Lung (tissue), 12 donors: Measurements from ENCODE around the gene DHRSX. TPM values are rescaled to one million over a fixed set of nuclear protein-coding genes. Genes with fewer than 3 reads are reported as not detected.
"Not testable (repeated sequence)": the region's sequence is repeated elsewhere in the genome, so short reads cannot be mapped to it uniquely, and the experiment has no call there.

Experiments used
- ATAC-seq: fragments of 200-7000 bp; cut with Tn5 transposase; one replicate; pipeline ENCODE4 v1.9.1; 2020; ENCODE audit warnings: moderate number of reproducible peaks; ENCODE audit not compliant: insufficient read depth, low FRiP score
- DNase-seq, 3 donors: peaks; one replicate each; pipeline ENCODE4 v3.0.0-alpha.2; 2013 to 2017
- H3K27ac ChIP-seq, 2 donors: one replicate each; pipeline ENCODE4 v1.5.1; 2013; ENCODE audit warnings: mild to moderate bottlenecking in 2 of 2, moderate library complexity in 2 of 2, control low read depth in 1 of 2, inconsistent platforms in 1 of 2, low read depth in 1 of 2, low read length in 1 of 2
- H3K27me3 ChIP-seq, 3 donors: one replicate each; pipeline ENCODE4 v1.5.1; 2013; ENCODE audit warnings: low read length in 2 of 3; ENCODE audit not compliant: control insufficient read depth in 3 of 3, insufficient read depth in 3 of 3
- H3K36me3 ChIP-seq, 4 donors: one replicate each; pipeline ENCODE4 v1.5.1; 2013; ENCODE audit warnings: low read length in 4 of 4, mild to moderate bottlenecking in 1 of 4, moderate library complexity in 1 of 4; ENCODE audit not compliant: control insufficient read depth in 4 of 4, insufficient read depth in 4 of 4
- H3K4me1 ChIP-seq, 5 donors: one replicate each; pipeline ENCODE4 v1.5.1; 2013; ENCODE audit warnings: low read length in 5 of 5, mild to moderate bottlenecking in 2 of 5, moderate library complexity in 1 of 5; ENCODE audit not compliant: control insufficient read depth in 5 of 5, insufficient read depth in 5 of 5
- H3K4me3 ChIP-seq: one replicate; pipeline ENCODE4 v1.5.1; 2013; ENCODE audit warnings: mild to moderate bottlenecking, control low read depth, moderate library complexity
- H3K9ac ChIP-seq, 2 donors: one replicate each; pipeline ENCODE4 v1.5.1; 2013; ENCODE audit warnings: low read length in 2 of 2, control low read depth in 1 of 2; ENCODE audit not compliant: insufficient read depth in 1 of 2
- H3K9me3 ChIP-seq, 4 donors: one replicate each; pipeline ENCODE4 v1.5.1; 2013; ENCODE audit warnings: low read length in 3 of 4, mild to moderate bottlenecking in 1 of 4, moderate library complexity in 1 of 4; ENCODE audit not compliant: control insufficient read depth in 4 of 4, insufficient read depth in 3 of 4
- WGBS, 2 donors: extraction: QIAGEN DNeasy Blood & Tissue Kit; methylation state at CpG; one replicate each; pipeline ENCODE4 v1.1.7; 2013; 5-methylcytosine and 5-hydroxymethylcytosine counted together
- polyA plus RNA-seq, 2 donors: library from polyadenylated mRNA; stranded (reverse); fragments of 200-250 nt; gene quantifications; one replicate each; pipeline ENCODE4 v1.2.1, GENCODE V29; 2013
- total RNA-seq, 2 donors: library from RNA; depleted of rRNA in 1 of 2; stranded (reverse); fragments of >200 nt in 1 of 2; gene quantifications; one replicate each; pipeline ENCODE4 v1.2.1, GENCODE V29; 2014 to 2021
- TF ChIP-seq, protein P1 (sequence below): IDR thresholded peaks from 2 replicates; pipeline ENCODE4 v1.5.1; 2012; ENCODE audit warnings: mild to moderate bottlenecking; ENCODE audit errors: control extremely low read depth, extremely low read depth
- donor health status: control.
- donor health status: control.
- donor health status: Bipolar disorder and iron deficiency.
- donor health status: healthy.
- donor health status: DM: yes; HTN: yes; CAD: no.

The DHRSX gene
- total and polyA plus RNA-seq, 4 donors, result 7.0 to 26.3 (median 18.9) TPM

- no peaks in the 10 kb centered on the region for H3K27me3 ChIP-seq
- H3K9ac ChIP-seq, result no peak overlapping the region
- H3K4me1 ChIP-seq, result no peaks in the 10 kb centered on the region
- 80 to 84% methylated on average over 1 of the region's 1 CpG for WGBS, 2 donors
- no peak for DNase-seq
- H3K9me3 ChIP-seq, result peaks cover 0 to 5% (median under 1%) of the 10 kb centered on the region in 4 donors
- TF ChIP-seq, protein P1, sequence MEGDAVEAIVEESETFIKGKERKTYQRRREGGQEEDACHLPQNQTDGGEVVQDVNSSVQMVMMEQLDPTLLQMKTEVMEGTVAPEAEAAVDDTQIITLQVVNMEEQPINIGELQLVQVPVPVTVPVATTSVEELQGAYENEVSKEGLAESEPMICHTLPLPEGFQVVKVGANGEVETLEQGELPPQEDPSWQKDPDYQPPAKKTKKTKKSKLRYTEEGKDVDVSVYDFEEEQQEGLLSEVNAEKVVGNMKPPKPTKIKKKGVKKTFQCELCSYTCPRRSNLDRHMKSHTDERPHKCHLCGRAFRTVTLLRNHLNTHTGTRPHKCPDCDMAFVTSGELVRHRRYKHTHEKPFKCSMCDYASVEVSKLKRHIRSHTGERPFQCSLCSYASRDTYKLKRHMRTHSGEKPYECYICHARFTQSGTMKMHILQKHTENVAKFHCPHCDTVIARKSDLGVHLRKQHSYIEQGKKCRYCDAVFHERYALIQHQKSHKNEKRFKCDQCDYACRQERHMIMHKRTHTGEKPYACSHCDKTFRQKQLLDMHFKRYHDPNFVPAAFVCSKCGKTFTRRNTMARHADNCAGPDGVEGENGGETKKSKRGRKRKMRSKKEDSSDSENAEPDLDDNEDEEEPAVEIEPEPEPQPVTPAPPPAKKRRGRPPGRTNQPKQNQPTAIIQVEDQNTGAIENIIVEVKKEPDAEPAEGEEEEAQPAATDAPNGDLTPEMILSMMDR, result no peak
- H3K4me3 ChIP-seq, result no peak overlapping the region
- peaks cover 0 to 3% (median 0%) of the 10 kb centered on the region in 4 donors for H3K36me3 ChIP-seq
- ATAC-seq, result no peak
- no peak overlapping the region for H3K27ac ChIP-seq
These were observed 186.7 kb downstream of the DHRSX start for GRCh38 chrX:2313864-2314640.

DNA sequence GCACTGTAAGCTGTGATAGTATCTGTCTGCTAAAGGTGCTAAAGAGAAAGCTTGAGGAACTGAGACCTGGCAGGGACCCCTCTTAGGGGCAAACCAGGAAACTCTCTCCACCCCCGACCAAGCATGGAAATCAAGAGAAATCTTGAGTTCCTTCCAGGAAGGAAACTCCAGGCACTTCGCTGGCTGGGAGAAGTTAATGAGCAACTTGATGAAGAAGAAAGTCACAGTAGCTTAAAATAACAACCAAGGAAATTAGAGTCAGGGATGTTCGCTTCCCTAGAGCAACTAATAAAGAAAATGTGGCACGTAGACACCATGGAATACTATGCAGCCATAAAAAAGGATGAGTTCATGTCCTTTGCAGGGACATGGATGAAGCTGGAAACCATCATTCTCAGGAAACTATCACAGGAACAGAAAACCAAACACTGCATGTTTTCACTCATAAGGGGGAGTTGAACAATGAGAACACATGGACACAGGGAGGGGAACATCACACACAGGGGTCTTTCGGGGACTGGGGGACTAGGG is 188.7 kb downstream of the DHRSX start:
- not testable (repeated sequence) for DNase-seq, H3K4me3 ChIP-seq, ATAC-seq, H3K9me3 ChIP-seq, H3K27me3 ChIP-seq, H3K9ac ChIP-seq, H3K36me3 ChIP-seq, H3K27ac ChIP-seq, H3K4me1 ChIP-seq
- 81 to 83% methylated on average over 5 of the region's 5 CpGs for WGBS, 2 donors

DNA sequence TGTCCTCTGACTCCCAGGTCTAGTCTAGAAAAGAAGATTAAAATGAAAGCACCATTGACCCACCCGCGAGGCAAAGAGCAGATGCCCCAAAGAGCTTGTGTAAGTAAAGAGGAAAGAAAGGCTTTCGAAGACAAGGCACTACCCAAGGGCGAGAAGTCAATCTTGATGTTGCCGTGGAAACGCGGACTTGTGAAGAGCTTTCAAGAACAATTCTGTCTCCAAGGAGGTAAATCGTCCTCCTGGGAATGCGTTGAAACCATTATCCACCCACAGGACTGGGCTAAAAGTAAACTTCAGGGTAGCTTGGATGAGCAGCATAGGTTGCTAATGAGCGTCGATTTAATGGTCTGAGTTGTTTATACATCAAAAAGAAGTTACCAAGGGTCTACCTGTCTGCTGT is 189.3 kb downstream of the DHRSX start:
- WGBS, 2 donors, result 56 to 80% methylated on average over 11 of the region's 11 CpGs
- Histone ChIP-seq H3K4me3 (no peak overlapping the region), H3K27me3 (no peaks in the 10 kb centered on the region), H3K4me1 (no peaks in the 10 kb centered on the region), H3K27ac (no peak overlapping the region), H3K36me3 (peaks cover 0 to 3% (median under 1%) of the 10 kb centered on the region in 4 donors), H3K9ac (no peak overlapping the region), H3K9me3 (peaks cover 0 to 5% (median under 1%) of the 10 kb centered on the region in 4 donors)
- TF ChIP-seq, protein P1, result no peak
- ATAC-seq (no peak), DNase-seq (peak in 2 of 3 donors; percentile 24 to 56)

GRCh38 chrX:2301901-2302300 is 198.9 kb downstream of the DHRSX start:
- Histone ChIP-seq H3K36me3 (peaks cover 0 to 2% (median 0%) of the 10 kb centered on the region in 4 donors), H3K9me3 (no peaks in the 10 kb centered on the region), H3K4me1 (no peaks in the 10 kb centered on the region), H3K27ac (no peak overlapping the region), H3K9ac (no peak overlapping the region), H3K4me3 (no peak overlapping the region), H3K27me3 (no peaks in the 10 kb centered on the region)
- TF ChIP-seq, protein P1, result no peak
- WGBS, 2 donors, result 83 to 96% methylated on average over 6 of the region's 6 CpGs
- DNase-seq (no peak), ATAC-seq (no peak)
